Measurements from ENCODE around the gene BTLA. TPM values are rescaled to one million over a fixed set of nuclear protein-coding genes. Genes with fewer than 3 reads are reported as not detected.

BTLA gene
- total and polyA plus RNA-seq, 10 of the 15 experiments (the other 5 are each of a cell fraction or from before 2014, with no cell fraction given) = 55.4 to 134 (median 84.2) TPM

DNA sequence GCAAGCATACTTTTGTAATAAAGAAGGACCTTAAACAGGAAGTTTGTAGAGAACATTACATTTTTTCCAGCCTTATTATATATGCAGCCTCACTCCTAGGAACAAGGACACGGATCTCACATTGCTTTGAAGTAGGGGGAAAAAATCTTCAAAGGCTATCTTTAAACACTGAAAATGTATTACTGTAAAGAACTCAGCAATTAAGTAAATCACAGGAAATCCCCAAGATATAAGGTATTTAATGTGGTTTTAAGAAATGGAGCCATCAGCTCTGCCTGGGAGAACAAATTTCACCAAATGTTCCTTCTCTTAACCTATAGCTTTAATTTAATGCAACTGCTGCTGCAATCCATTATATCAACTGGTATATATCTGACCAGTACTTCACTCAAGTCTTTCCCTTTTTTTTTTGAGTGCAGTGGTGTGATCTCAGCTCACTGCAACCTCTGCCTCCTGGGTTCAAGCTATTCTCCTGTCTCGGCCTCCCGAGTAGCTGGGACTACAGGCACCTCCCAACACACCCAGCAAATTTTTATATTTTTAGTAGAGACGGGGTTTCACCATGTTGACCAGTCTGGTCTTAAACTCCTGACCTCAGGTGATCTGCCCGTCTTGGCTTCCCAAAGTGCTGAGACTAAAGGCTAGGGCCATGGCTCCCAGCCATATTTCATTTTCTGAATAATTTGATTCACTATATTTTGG lies 2.8 kb downstream of the BTLA start (continued):
- TF ChIP-seq FOXK2 (IDR thresholded peaks at IDR 0.05) = no peak
- TF ChIP-seq NRF1 (conservative IDR thresholded peaks at IDR 0.05; ENCODE audit: low read depth, low read length) = no peak
- no peak for TF ChIP-seq ZNF384 (IDR thresholded peaks at IDR 0.05; ENCODE audit: borderline replicate concordance, low read depth, low read length)
- TF ChIP-seq ZNF24 (IDR thresholded peaks at IDR 0.05) = no peak
- TF ChIP-seq CHD4 (IDR thresholded peaks at IDR 0.05) = no peak
- TF ChIP-seq, protein P1, sequence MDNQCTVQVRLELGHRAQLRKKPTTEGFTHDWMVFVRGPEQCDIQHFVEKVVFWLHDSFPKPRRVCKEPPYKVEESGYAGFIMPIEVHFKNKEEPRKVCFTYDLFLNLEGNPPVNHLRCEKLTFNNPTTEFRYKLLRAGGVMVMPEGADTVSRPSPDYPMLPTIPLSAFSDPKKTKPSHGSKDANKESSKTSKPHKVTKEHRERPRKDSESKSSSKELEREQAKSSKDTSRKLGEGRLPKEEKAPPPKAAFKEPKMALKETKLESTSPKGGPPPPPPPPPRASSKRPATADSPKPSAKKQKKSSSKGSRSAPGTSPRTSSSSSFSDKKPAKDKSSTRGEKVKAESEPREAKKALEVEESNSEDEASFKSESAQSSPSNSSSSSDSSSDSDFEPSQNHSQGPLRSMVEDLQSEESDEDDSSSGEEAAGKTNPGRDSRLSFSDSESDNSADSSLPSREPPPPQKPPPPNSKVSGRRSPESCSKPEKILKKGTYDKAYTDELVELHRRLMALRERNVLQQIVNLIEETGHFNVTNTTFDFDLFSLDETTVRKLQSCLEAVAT (IDR thresholded peaks at IDR 0.05) = peak; percentile 61
- TF ChIP-seq POLR2AphosphoS5 (IDR thresholded peaks at IDR 0.05; ENCODE audit: low read length) = no peak
- TF ChIP-seq BHLHE40 (IDR thresholded peaks at IDR 0.05; ENCODE audit: borderline replicate concordance in 1 of 2, low read depth in 2 of 2, low read length in 1 of 2) = no peak; a peak in 1 of 4 replicates
- TF ChIP-seq, protein P2, sequence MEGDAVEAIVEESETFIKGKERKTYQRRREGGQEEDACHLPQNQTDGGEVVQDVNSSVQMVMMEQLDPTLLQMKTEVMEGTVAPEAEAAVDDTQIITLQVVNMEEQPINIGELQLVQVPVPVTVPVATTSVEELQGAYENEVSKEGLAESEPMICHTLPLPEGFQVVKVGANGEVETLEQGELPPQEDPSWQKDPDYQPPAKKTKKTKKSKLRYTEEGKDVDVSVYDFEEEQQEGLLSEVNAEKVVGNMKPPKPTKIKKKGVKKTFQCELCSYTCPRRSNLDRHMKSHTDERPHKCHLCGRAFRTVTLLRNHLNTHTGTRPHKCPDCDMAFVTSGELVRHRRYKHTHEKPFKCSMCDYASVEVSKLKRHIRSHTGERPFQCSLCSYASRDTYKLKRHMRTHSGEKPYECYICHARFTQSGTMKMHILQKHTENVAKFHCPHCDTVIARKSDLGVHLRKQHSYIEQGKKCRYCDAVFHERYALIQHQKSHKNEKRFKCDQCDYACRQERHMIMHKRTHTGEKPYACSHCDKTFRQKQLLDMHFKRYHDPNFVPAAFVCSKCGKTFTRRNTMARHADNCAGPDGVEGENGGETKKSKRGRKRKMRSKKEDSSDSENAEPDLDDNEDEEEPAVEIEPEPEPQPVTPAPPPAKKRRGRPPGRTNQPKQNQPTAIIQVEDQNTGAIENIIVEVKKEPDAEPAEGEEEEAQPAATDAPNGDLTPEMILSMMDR (IDR thresholded peaks at IDR 0.05 in 2 of 3, conservative IDR thresholded peaks at IDR 0.05 in 1 of 3; ENCODE audit: control insufficient read depth in 2 of 3, extremely low read depth in 1 of 3, insufficient read depth in 1 of 3, low read depth in 3 of 3, low read length in 3 of 3) = no peak
- TF ChIP-seq NR2F1 (conservative IDR thresholded peaks at IDR 0.05) = no peak
- no peak for TF ChIP-seq ZZZ3 (IDR thresholded peaks at IDR 0.05; ENCODE audit: control insufficient read depth, insufficient read length, low read depth)
- no peak for TF ChIP-seq CHD1 (IDR thresholded peaks at IDR 0.05; ENCODE audit: low read depth, low read length)
- TF ChIP-seq, protein P3, sequence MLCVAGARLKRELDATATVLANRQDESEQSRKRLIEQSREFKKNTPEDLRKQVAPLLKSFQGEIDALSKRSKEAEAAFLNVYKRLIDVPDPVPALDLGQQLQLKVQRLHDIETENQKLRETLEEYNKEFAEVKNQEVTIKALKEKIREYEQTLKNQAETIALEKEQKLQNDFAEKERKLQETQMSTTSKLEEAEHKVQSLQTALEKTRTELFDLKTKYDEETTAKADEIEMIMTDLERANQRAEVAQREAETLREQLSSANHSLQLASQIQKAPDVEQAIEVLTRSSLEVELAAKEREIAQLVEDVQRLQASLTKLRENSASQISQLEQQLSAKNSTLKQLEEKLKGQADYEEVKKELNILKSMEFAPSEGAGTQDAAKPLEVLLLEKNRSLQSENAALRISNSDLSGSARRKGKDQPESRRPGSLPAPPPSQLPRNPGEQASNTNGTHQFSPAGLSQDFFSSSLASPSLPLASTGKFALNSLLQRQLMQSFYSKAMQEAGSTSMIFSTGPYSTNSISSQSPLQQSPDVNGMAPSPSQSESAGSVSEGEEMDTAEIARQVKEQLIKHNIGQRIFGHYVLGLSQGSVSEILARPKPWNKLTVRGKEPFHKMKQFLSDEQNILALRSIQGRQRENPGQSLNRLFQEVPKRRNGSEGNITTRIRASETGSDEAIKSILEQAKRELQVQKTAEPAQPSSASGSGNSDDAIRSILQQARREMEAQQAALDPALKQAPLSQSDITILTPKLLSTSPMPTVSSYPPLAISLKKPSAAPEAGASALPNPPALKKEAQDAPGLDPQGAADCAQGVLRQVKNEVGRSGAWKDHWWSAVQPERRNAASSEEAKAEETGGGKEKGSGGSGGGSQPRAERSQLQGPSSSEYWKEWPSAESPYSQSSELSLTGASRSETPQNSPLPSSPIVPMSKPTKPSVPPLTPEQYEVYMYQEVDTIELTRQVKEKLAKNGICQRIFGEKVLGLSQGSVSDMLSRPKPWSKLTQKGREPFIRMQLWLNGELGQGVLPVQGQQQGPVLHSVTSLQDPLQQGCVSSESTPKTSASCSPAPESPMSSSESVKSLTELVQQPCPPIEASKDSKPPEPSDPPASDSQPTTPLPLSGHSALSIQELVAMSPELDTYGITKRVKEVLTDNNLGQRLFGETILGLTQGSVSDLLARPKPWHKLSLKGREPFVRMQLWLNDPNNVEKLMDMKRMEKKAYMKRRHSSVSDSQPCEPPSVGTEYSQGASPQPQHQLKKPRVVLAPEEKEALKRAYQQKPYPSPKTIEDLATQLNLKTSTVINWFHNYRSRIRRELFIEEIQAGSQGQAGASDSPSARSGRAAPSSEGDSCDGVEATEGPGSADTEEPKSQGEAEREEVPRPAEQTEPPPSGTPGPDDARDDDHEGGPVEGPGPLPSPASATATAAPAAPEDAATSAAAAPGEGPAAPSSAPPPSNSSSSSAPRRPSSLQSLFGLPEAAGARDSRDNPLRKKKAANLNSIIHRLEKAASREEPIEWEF (IDR thresholded peaks at IDR 0.05; ENCODE audit: insufficient replicate concordance, low read depth, low read length) = no peak
- peak; percentile 2; the same call in 1 of the 2 replicates for TF ChIP-seq SMAD5 (IDR thresholded peaks at IDR 0.05; ENCODE audit: low read depth)
- TF ChIP-seq ZNF207 (IDR thresholded peaks at IDR 0.05; ENCODE audit: borderline replicate concordance) = no peak
- TF ChIP-seq RAD21 (IDR thresholded peaks at IDR 0.05; ENCODE audit: insufficient read depth, low read depth, low read length) = no peak
- TF ChIP-seq JUND (IDR thresholded peaks at IDR 0.05; ENCODE audit: low read depth, low read length) = no peak
- TF ChIP-seq NFIC (IDR thresholded peaks at IDR 0.05; ENCODE audit: low read depth, low read length) = no peak
- TF ChIP-seq, protein P4, sequence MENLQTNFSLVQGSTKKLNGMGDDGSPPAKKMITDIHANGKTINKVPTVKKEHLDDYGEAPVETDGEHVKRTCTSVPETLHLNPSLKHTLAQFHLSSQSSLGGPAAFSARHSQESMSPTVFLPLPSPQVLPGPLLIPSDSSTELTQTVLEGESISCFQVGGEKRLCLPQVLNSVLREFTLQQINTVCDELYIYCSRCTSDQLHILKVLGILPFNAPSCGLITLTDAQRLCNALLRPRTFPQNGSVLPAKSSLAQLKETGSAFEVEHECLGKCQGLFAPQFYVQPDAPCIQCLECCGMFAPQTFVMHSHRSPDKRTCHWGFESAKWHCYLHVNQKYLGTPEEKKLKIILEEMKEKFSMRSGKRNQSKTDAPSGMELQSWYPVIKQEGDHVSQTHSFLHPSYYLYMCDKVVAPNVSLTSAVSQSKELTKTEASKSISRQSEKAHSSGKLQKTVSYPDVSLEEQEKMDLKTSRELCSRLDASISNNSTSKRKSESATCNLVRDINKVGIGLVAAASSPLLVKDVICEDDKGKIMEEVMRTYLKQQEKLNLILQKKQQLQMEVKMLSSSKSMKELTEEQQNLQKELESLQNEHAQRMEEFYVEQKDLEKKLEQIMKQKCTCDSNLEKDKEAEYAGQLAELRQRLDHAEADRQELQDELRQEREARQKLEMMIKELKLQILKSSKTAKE (IDR thresholded peaks at IDR 0.05; ENCODE audit: low read depth, poor library complexity, severe bottlenecking) = no peak
- 0 out of 2 replicates have a peak, but pooled peaks have one; percentile 26 for TF ChIP-seq HDGF (IDR thresholded peaks at IDR 0.05)
